GM18519 (cell line): Measurements from ENCODE around the gene PEX11G.

Source experiments
- ATAC-seq: cut with Tn5 transposase; IDR thresholded peaks from one replicate; pipeline ENCODE4 v1.9.1; 2021; ENCODE audit warnings: mild to moderate bottlenecking, moderate library complexity; ENCODE audit not compliant: unreplicated experiment, low FRiP score

The PEX11G gene

GRCh38 chr19:7488736-7489353 is at the start of gene PEX11G:
TSS of gene PEX11G (minus strand) at chr19:7489035. CDS start at chr19:7489010, 25 bp downstream.
- peak; percentile 65 for ATAC-seq

GRCh38 chr19:7535998-7536695 is 47.3 kb upstream of the PEX11G start:
- ATAC-seq = no peak

GRCh38 chr19:7535047-7535997 is 46.5 kb upstream of the PEX11G start, which contains the start of gene PNPLA6:
TSS of gene PNPLA6 (plus strand) at chr19:7535717. CDS start at chr19:7535789, 72 bp downstream.
- ATAC-seq = peak; percentile 69

- no peak for ATAC-seq
Measured at GRCh38 chr19:7534531-7535046, 45.8 kb upstream of the PEX11G start.

GRCh38 chr19:7533925-7534480 is 45.2 kb upstream of the PEX11G start:
- ATAC-seq = no peak

- no peak for ATAC-seq
Measured at GRCh38 chr19:7533281-7533885, 44.5 kb upstream of the PEX11G start.

GRCh38 chr19:7529610-7530490 is 41.0 kb upstream of the PEX11G start:
- no peak for ATAC-seq

- no peak for ATAC-seq
Measured at GRCh38 chr19:7529246-7529600, 40.4 kb upstream of the PEX11G start.

GRCh38 chr19:7528522-7529245 is 39.8 kb upstream of the PEX11G start:
- ATAC-seq = no peak

GRCh38 chr19:7528192-7528519 is 39.3 kb upstream of the PEX11G start:
- ATAC-seq = no peak

GRCh38 chr19:7527516-7528191 is 38.8 kb upstream of the PEX11G start:
- ATAC-seq = no peak

- no peak for ATAC-seq
Measured at GRCh38 chr19:7526059-7526929, 37.5 kb upstream of the PEX11G start.

- no peak for ATAC-seq
Measured at GRCh38 chr19:7524992-7525739, 36.3 kb upstream of the PEX11G start.

- no peak for ATAC-seq
Measured at GRCh38 chr19:7524523-7524922, 35.7 kb upstream of the PEX11G start.

- ATAC-seq = no peak
Measured at GRCh38 chr19:7522923-7523667, 34.3 kb upstream of the PEX11G start.
